Trophoblast cell (in vitro differentiated cells and primary cell): ENCODE data around the gene LHFPL4.

ENCODE experiments used
- DNase-seq, 2 donors: peaks; one replicate each; pipeline ENCODE4 v3.0.0-alpha.2; 2016
- H2AFZ ChIP-seq: 2 replicates; pipeline ENCODE4 v1.6.1; 2013; ENCODE audit warnings: low read length, moderate library complexity, mild to moderate bottlenecking; ENCODE audit not compliant: insufficient read depth, poor library complexity
- H2AK5ac ChIP-seq: 2 replicates; pipeline ENCODE4 v1.6.1; 2013; ENCODE audit warnings: mild to moderate bottlenecking, low read length
- H2BK120ac ChIP-seq: 2 replicates; pipeline ENCODE4 v1.6.1; 2013; ENCODE audit warnings: low read length, mild to moderate bottlenecking, moderate library complexity; ENCODE audit not compliant: insufficient read depth, poor library complexity
- H2BK12ac ChIP-seq: 2 replicates; pipeline ENCODE4 v1.6.1; 2013; ENCODE audit warnings: mild to moderate bottlenecking, low read length, moderate library complexity
- H2BK5ac ChIP-seq: 2 replicates; pipeline ENCODE4 v1.6.1; 2013; ENCODE audit warnings: low read length, low read depth, moderate library complexity, mild to moderate bottlenecking; ENCODE audit not compliant: poor library complexity
- H3K14ac ChIP-seq: 2 replicates; pipeline ENCODE4 v1.6.1; 2013; ENCODE audit warnings: mild to moderate bottlenecking, low read length
- H3K18ac ChIP-seq: 2 replicates; pipeline ENCODE4 v1.6.1; 2013; ENCODE audit warnings: mild to moderate bottlenecking, low read length
- H3K23ac ChIP-seq: 2 replicates; pipeline ENCODE4 v1.6.1; 2013; ENCODE audit warnings: low read length
- H3K27ac ChIP-seq: 2 replicates; pipeline ENCODE4 v1.5.1; 2013; ENCODE audit warnings: low read depth, mild to moderate bottlenecking, inconsistent platforms, low read length, moderate library complexity
- H3K27me3 ChIP-seq: 2 replicates; pipeline ENCODE4 v1.6.1; 2013; ENCODE audit warnings: inconsistent platforms, mild to moderate bottlenecking, low read length, moderate library complexity; ENCODE audit not compliant: insufficient read depth
- H3K36me3 ChIP-seq, 2 experiments: 1 replicate in 1 of 2; 2 replicates in 1 of 2; pipeline ENCODE4 v1.6.1; 2013; ENCODE audit warnings: low read length in 2 of 2, mild to moderate bottlenecking in 2 of 2, moderate library complexity in 1 of 2; ENCODE audit not compliant: insufficient read depth in 2 of 2, control insufficient read depth in 1 of 2
- H3K4ac ChIP-seq: 2 replicates; pipeline ENCODE4 v1.6.1; 2013; ENCODE audit warnings: low read depth, mild to moderate bottlenecking, low read length, moderate library complexity
- H3K4me1 ChIP-seq, 2 experiments: 1 replicate in 1 of 2; 2 replicates in 1 of 2; pipeline ENCODE4 v1.6.1; 2013; ENCODE audit warnings: low read length in 2 of 2, mild to moderate bottlenecking in 2 of 2, moderate library complexity in 1 of 2; ENCODE audit not compliant: insufficient read depth in 2 of 2, control insufficient read depth in 1 of 2
- H3K4me2 ChIP-seq: 2 replicates; pipeline ENCODE4 v1.6.1; 2013; ENCODE audit warnings: inconsistent platforms, mild to moderate bottlenecking, low read length, moderate library complexity
- H3K4me3 ChIP-seq: 2 replicates; pipeline ENCODE4 v1.5.1; 2013; ENCODE audit warnings: mild to moderate bottlenecking, low read depth, low read length, inconsistent platforms
- H3K79me1 ChIP-seq: one replicate; pipeline ENCODE4 v1.6.1; 2013; ENCODE audit warnings: low read length
- H3K79me2 ChIP-seq: 2 replicates; pipeline ENCODE4 v1.6.1; 2013; ENCODE audit warnings: low read length, mild to moderate bottlenecking; ENCODE audit not compliant: control insufficient read depth, insufficient read depth, poor library complexity
- H3K9ac ChIP-seq: 2 replicates; pipeline ENCODE4 v1.6.1; 2013; ENCODE audit warnings: mild to moderate bottlenecking, low read length
- H3K9me3 ChIP-seq: 2 replicates; pipeline ENCODE4 v1.6.1; 2013; ENCODE audit warnings: low read depth, mild to moderate bottlenecking, control low read depth, inconsistent platforms, low read length; ENCODE audit not compliant: insufficient read depth
- H4K12ac ChIP-seq: 2 replicates; pipeline ENCODE4 v1.6.1; 2013; ENCODE audit warnings: low read depth, mild to moderate bottlenecking, low read length, moderate library complexity
- H4K8ac ChIP-seq: 2 replicates; pipeline ENCODE4 v1.6.1; 2013; ENCODE audit warnings: low read depth, mild to moderate bottlenecking, low read length, moderate library complexity
- H4K91ac ChIP-seq: one replicate; pipeline ENCODE4 v1.6.1; 2013; ENCODE audit warnings: low read depth, mild to moderate bottlenecking, low read length, moderate library complexity
- WGBS: extraction: QIAGEN DNeasy Blood & Tissue Kit; methylation state at CpG from one replicate; pipeline ENCODE4 v1.1.7; 2013; ENCODE audit warnings: missing lambda C conversion rate; ENCODE audit not compliant: insufficient read length, insufficient coverage; ENCODE audit errors: extremely low coverage; 5-methylcytosine and 5-hydroxymethylcytosine counted together

Gene LHFPL4

GRCh38 chr3:9469986-9470385, 83.6 kb downstream of the LHFPL4 start:
- H3K36me3 ChIP-seq, result peaks cover 31 to 64% of the 10 kb centered on the region in 2 experiments
- no peak overlapping the region for H3K4ac ChIP-seq
- H3K79me2 ChIP-seq, result no peaks in the 10 kb centered on the region
- H3K9ac ChIP-seq, result no peak overlapping the region
- no peak overlapping the region for H4K91ac ChIP-seq
- no peak overlapping the region for H3K14ac ChIP-seq
- H2BK5ac ChIP-seq, result no peak overlapping the region
- H3K18ac ChIP-seq, result no peak overlapping the region
- H3K27me3 ChIP-seq, result no peaks in the 10 kb centered on the region
- no peak overlapping the region for H3K23ac ChIP-seq
- no peak overlapping the region for H2AFZ ChIP-seq
- H3K27ac ChIP-seq, result no peak overlapping the region
- H3K4me1 ChIP-seq, result no peaks in the 10 kb centered on the region
- no peak overlapping the region for H3K4me3 ChIP-seq
- H2BK120ac ChIP-seq, result no peak overlapping the region
- H3K79me1 ChIP-seq, result no peaks in the 10 kb centered on the region
- WGBS, result no CpG with 5 or more reads among the region's 3 CpGs
- no peak overlapping the region for H4K12ac ChIP-seq
- no peak overlapping the region for H4K8ac ChIP-seq
- no peak overlapping the region for H2BK12ac ChIP-seq
- H2AK5ac ChIP-seq, result no peak overlapping the region
- no peak overlapping the region for H3K4me2 ChIP-seq
- H3K9me3 ChIP-seq, result peaks cover 2% of the 10 kb centered on the region
- DNase-seq, result no peak

- no peak overlapping the region for H4K8ac ChIP-seq
Measured at GRCh38 chr3:9468460-9468859, 85.2 kb downstream of the LHFPL4 start.

DNA sequence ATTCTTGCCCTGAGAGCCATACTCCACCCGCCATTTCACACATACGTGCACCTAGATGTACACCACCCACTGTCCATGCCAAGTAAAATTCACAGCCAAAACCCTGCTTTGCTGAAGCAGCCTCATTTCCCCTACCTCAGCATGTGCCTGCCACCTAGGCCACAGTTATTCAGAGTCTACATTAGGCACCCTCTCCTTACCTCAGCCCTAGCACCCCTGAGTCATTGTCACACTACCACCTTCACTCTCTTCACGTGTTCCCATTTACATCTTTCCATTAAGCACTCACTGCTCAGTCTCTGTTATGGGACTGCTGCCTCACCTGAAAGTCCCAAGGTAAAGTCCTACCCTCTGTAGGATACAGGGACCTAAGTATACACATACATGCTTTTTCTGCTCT, 86.2 kb downstream of the LHFPL4 start:
- Histone ChIP-seq H2BK12ac (no peak overlapping the region), H2BK120ac (no peak overlapping the region), H3K27ac (no peak overlapping the region), H2BK5ac (no peak overlapping the region), H4K8ac (no peak overlapping the region), H2AK5ac (no peak overlapping the region), H3K4me2 (no peak overlapping the region), H4K12ac (no peak overlapping the region), H3K18ac (no peak overlapping the region), H3K4me1 (no peaks in the 10 kb centered on the region), H4K91ac (no peak overlapping the region), H3K4ac (no peak overlapping the region), H3K27me3 (no peaks in the 10 kb centered on the region), H3K79me2 (no peaks in the 10 kb centered on the region), H3K4me3 (no peak overlapping the region), H3K14ac (no peak overlapping the region), H3K9me3 (no peaks in the 10 kb centered on the region), H3K9ac (no peak overlapping the region), H3K36me3 (peaks cover 34 to 59% of the 10 kb centered on the region in 2 experiments), H3K79me1 (no peaks in the 10 kb centered on the region), H2AFZ (no peak overlapping the region), H3K23ac (no peak overlapping the region)
- no peak for DNase-seq
- WGBS, result no CpG with 5 or more reads among the region's 3 CpGs

More at GRCh38 chr3:9468460-9468859, 85.2 kb downstream of the LHFPL4 start:
- no peak overlapping the region for H3K14ac ChIP-seq
- H3K4ac ChIP-seq, result no peak overlapping the region
- DNase-seq, result no peak
- H4K12ac ChIP-seq, result no peak overlapping the region
- H2BK12ac ChIP-seq, result no peak overlapping the region
- 100% methylated on average over 2 of the region's 7 CpGs for WGBS
- H3K36me3 ChIP-seq, result peaks cover 33 to 64% of the 10 kb centered on the region in 2 experiments
- H3K18ac ChIP-seq, result no peak overlapping the region
- no peak overlapping the region for H3K9ac ChIP-seq
- no peak overlapping the region for H2BK120ac ChIP-seq
- no peak overlapping the region for H2AK5ac ChIP-seq
- no peak overlapping the region for H3K4me3 ChIP-seq
- H3K23ac ChIP-seq, result no peak overlapping the region
- no peaks in the 10 kb centered on the region for H3K79me1 ChIP-seq
- H3K27me3 ChIP-seq, result no peaks in the 10 kb centered on the region
- H3K79me2 ChIP-seq, result no peaks in the 10 kb centered on the region
- H3K9me3 ChIP-seq, result no peaks in the 10 kb centered on the region
- H3K4me1 ChIP-seq, result no peaks in the 10 kb centered on the region
- H3K27ac ChIP-seq, result no peak overlapping the region
- H2BK5ac ChIP-seq, result no peak overlapping the region
- H3K4me2 ChIP-seq, result no peak overlapping the region
- no peak overlapping the region for H2AFZ ChIP-seq
- H4K91ac ChIP-seq, result no peak overlapping the region

DNA sequence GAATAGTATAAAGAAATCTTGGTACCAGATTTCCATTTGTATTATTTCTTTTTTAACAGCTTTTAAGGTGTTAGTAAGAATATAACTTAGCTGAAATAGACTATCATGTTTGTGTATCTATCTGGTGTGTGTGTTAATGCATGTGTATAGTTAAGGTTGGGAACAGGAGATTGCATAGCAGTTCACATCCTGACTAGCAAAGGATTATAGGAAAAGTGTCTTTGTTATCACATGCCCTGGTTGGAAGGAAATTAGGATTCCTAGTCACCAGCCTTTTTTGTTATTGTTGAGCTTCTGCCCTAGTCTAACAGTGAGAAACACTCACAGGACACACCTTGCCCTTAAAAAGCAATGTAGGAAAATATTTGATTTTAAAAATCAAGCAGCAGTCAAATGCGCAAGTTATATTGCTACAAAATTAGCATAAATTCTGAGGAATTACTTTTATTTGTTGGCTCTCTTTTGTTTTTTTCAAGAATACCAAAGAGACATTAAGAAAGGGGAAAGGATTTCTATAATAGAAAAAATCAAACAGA, 98.0 kb downstream of the LHFPL4 start:
- Histone ChIP-seq H4K91ac (no peak overlapping the region), H3K4ac (no peak overlapping the region), H3K79me2 (no peaks in the 10 kb centered on the region), H3K79me1 (no peaks in the 10 kb centered on the region), H3K36me3 (peaks cover 23 to 24% of the 10 kb centered on the region in 2 experiments), H3K14ac (no peak overlapping the region), H3K4me1 (no peaks in the 10 kb centered on the region), H2BK12ac (no peak overlapping the region), H3K27ac (no peak overlapping the region), H3K9ac (no peak overlapping the region), H2AK5ac (no peak overlapping the region), H4K8ac (no peak overlapping the region), H3K4me3 (no peak overlapping the region), H2AFZ (no peak overlapping the region), H3K23ac (no peak overlapping the region), H2BK120ac (no peak overlapping the region), H3K27me3 (no peaks in the 10 kb centered on the region), H2BK5ac (no peak overlapping the region), H3K4me2 (no peak overlapping the region), H3K9me3 (no peaks in the 10 kb centered on the region), H4K12ac (no peak overlapping the region), H3K18ac (no peak overlapping the region)
- no CpG with 5 or more reads among the region's 1 CpG for WGBS
- no peak for DNase-seq
